Loucy (cell line): Measurements from ENCODE around the gene TBL1X.

Experiments used
- EZH2phosphoT487 ChIP-seq: fragments of 200-600 bp; IDR thresholded peaks from 2 replicates; pipeline ENCODE4 v1.6.1; 2018; ENCODE audit warnings: antibody characterized with exemption, mild to moderate bottlenecking, moderate library complexity, borderline replicate concordance
- TF ChIP-seq, protein P1 (sequence below): fragments of 200-600 bp; sonication (generic); conservative IDR thresholded peaks from 2 replicates; pipeline ENCODE4 v1.5.1; 2014; ENCODE audit warnings: mild to moderate bottlenecking, antibody characterized with exemption, low read length

DNA sequence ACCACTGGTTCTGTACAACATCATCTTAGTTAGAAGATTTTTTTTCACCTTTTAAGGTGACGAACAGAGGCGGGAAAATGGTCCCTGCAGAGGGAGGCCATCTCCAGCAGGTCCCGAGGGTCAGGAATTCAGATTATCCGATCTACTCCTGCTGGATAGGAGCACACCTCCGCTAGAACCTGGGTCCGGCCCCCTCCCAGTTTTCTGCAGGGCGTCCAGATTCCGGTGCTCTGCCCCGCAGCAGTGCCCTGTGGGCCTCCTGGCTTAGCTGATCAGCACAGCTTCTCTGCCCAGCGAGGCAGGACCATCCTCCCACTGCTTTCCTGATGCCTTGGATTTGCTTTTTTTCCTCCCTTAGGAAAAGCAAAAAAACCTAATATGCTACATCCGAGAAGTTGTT, 2.3 kb downstream of the TBL1X start:
- TF ChIP-seq, protein P1, sequence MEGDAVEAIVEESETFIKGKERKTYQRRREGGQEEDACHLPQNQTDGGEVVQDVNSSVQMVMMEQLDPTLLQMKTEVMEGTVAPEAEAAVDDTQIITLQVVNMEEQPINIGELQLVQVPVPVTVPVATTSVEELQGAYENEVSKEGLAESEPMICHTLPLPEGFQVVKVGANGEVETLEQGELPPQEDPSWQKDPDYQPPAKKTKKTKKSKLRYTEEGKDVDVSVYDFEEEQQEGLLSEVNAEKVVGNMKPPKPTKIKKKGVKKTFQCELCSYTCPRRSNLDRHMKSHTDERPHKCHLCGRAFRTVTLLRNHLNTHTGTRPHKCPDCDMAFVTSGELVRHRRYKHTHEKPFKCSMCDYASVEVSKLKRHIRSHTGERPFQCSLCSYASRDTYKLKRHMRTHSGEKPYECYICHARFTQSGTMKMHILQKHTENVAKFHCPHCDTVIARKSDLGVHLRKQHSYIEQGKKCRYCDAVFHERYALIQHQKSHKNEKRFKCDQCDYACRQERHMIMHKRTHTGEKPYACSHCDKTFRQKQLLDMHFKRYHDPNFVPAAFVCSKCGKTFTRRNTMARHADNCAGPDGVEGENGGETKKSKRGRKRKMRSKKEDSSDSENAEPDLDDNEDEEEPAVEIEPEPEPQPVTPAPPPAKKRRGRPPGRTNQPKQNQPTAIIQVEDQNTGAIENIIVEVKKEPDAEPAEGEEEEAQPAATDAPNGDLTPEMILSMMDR, result no peak
- TF ChIP-seq EZH2phosphoT487, result no peak
